Measurements from ENCODE around the gene TSHZ1.

DNA sequence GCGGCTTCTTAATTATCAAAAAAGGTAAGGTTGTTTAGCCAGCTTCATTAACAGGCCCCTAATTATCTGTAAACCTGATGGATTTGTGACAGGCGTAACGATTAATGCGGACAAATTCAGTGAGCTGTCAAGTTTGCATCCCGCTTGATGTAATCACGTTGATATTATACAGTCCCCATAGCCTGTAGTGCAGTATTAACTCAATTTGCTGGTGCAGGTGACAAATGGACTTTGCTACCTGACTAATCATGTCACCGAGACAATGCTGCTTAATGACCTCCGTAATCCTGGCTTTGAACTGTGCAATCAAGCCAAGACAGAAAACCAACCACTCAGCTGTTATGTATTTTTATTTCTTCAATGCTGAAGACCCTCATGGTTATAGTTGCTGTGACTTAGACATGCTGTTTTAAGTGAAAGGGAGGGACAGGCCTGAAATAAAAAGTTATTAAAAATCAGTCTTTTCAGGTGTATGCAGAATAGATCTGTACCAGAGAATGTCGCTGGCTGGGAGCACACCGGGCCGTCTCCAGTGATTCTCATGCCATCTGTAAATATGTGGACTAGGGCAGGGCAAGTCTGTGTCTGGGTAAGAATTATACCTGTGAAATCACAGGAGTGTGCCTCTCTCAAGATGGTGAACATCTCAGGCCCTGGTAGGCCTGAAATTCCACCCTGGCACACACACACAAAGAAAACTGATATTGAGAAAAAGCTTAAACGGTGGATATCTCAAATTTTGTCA lies 4.3 kb downstream of the TSHZ1 start:
- TF ChIP-seq, protein P1, sequence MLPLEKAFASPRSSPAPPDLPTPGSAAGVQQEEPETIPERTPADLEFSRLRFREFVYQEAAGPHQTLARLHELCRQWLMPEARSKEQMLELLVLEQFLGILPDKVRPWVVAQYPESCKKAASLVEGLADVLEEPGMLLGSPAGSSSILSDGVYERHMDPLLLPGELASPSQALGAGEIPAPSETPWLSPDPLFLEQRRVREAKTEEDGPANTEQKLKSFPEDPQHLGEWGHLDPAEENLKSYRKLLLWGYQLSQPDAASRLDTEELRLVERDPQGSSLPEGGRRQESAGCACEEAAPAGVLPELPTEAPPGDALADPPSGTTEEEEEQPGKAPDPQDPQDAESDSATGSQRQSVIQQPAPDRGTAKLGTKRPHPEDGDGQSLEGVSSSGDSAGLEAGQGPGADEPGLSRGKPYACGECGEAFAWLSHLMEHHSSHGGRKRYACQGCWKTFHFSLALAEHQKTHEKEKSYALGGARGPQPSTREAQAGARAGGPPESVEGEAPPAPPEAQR (tag by site-specific recombination; IDR thresholded peaks at IDR 0.05) = no peak
- no peak for TF ChIP-seq ZNF530 (tag by site-specific recombination; IDR thresholded peaks at IDR 0.05; ENCODE audit: low read depth)
- TF ChIP-seq CTCF (tag by site-specific recombination; IDR thresholded peaks at IDR 0.05) = no peak
- TF ChIP-seq ZNF704 (tag by site-specific recombination; IDR thresholded peaks at IDR 0.05) = no peak
- TF ChIP-seq ZNF324 (tag by site-specific recombination; IDR thresholded peaks at IDR 0.05) = no peak
- no peak for TF ChIP-seq YY2 (tag by site-specific recombination; IDR thresholded peaks at IDR 0.05)

All from HEK293 (cell line).